Esophagus squamous epithelium (tissue), 5 donors: Measurements from ENCODE around the gene RANBP1. TPM values are rescaled to one million over a fixed set of nuclear protein-coding genes. Genes with fewer than 3 reads are reported as not detected.

Source experiments
- DNase-seq: peaks from one replicate; lab custom pipeline; 2025; lab: John Stamatoyannopoulos, UW
- H3K27ac ChIP-seq, 4 donors: fragments of 200-600 bp; sonication (generic); one replicate each; pipeline ENCODE4 v1.5.1; 2016 to 2019; ENCODE audit warnings: mild to moderate bottlenecking in 1 of 4
- H3K27me3 ChIP-seq, 4 donors: fragments of 200-600 bp; sonication (generic); 1 replicate in 3 of 4; 2 replicates in 1 of 4; pipeline versions ENCODE4 v1.5.1 to v1.6.0; 2017 to 2021; ENCODE audit warnings: antibody characterized with exemption in 1 of 4
- H3K36me3 ChIP-seq, 3 donors: fragments of 200-600 bp; sonication (generic); one replicate each; pipeline ENCODE4 v1.5.1; 2016 to 2019
- H3K4me1 ChIP-seq, 3 donors: fragments of 200-600 bp; sonication (generic); one replicate each; pipeline ENCODE4 v1.5.1; 2017 to 2019
- H3K4me3 ChIP-seq, 4 donors: fragments of 200-600 bp; sonication (generic); 1 replicate in 3 of 4; 2 replicates in 1 of 4; pipeline ENCODE4 v1.5.1; 2016 to 2019; ENCODE audit warnings: mild to moderate bottlenecking in 2 of 4, moderate library complexity in 1 of 4
- H3K9me3 ChIP-seq, 3 donors: fragments of 200-600 bp; sonication (generic); one replicate each; pipeline ENCODE4 v1.5.1; 2016 to 2019
- CTCF ChIP-seq, 6 experiments: fragments of 450-650 bp in 4 of 6; fragments of 200-600 bp in 2 of 6; sonication (generic) in 2 of 6; IDR thresholded peaks; one replicate each; pipeline ENCODE4 v1.5.1; 2016 to 2019; ENCODE audit warnings: antibody characterized with exemption in 6 of 6, mild to moderate bottlenecking in 4 of 6, moderate library complexity in 4 of 6
- POLR2A ChIP-seq, 4 donors: fragments of 450-650 bp; IDR thresholded peaks; one replicate each; pipeline ENCODE4 v1.6.1; 2017; ENCODE audit warnings: antibody characterized with exemption in 4 of 4, mild to moderate bottlenecking in 4 of 4, moderate library complexity in 3 of 4
- WGBS, 2 donors: methylation state at CpG; one replicate each; pipeline ENCODE4 v1.1.5; 2018; 5-methylcytosine and 5-hydroxymethylcytosine counted together
- intact Hi-C: fragments of 100-400 bp; cut with DNase I; formaldehyde crosslinking; loops from one replicate; pipeline ENCODE4 v1.15.0; 2022
- total RNA-seq, 4 donors: library from RNA; depleted of rRNA; stranded (reverse); fragments of >200 nt; gene quantifications; one replicate each; pipeline ENCODE4 v1.1.0, GENCODE V29; 2016
- donor health status: DM: yes; HTN: yes; CAD: no.

Gene RANBP1
- total RNA-seq, 4 donors from 2014 or later, result 178 to 358 (median 212) TPM

DNA sequence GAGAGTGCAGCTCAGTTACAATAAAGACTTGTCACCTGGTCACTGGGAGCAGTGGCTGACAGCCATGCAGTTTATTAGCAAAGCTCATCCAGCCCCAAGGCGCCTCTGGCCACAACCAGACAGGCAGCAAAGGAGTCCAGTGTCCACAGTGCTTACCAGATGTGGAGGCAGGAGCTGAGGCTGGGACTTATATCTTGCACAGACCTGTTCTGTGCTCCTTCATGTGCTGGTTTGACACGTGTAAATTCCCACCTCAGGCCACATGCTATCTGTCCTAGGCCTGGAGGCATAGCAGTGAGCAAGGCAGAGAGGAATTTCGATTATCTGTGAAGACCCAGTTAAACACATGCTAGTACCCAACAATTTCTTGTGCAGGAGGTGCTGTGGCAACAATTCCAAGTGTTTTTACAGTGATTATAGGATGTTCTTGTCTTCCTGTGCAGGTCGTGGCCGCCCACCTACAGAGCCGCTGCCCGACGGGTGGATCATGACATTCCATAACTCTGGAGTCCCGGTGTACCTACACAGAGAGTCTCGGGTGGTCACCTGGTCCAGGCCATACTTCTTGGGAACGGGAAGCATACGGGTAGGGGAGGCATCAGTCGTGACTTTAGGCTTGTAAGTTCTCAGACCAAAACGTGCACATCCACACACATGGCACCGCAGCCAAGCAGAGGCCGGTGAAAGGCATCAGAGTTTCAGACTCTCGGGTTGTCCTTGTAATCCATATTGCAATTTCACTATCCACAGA lies 26.5 kb upstream of the RANBP1 start:
- TF ChIP-seq CTCF (IDR thresholded peaks at IDR 0.05) (no peak), POLR2A (IDR thresholded peaks at IDR 0.05) (no peak)
- H3K9me3 ChIP-seq, result no peaks in the 10 kb centered on the region
- no peak for DNase-seq
- H3K36me3 ChIP-seq, result peaks cover 77 to 93% (median 78%) of the 10 kb centered on the region in 3 donors
- H3K4me1 ChIP-seq, result peaks cover 0 to 9% (median 7%) of the 10 kb centered on the region in 3 donors
- H3K4me3 ChIP-seq, result no peak overlapping the region
- H3K27ac ChIP-seq, result no peak overlapping the region
- intact Hi-C loops, result no loop called here
- no peaks in the 10 kb centered on the region for H3K27me3 ChIP-seq
- 86 to 89% methylated on average over 11 of the region's 17 CpGs for WGBS, 2 donors

GRCh38 chr22:20089977-20090729 lies 25.8 kb upstream of the RANBP1 start:
- TF ChIP-seq CTCF (IDR thresholded peaks at IDR 0.05), result no peak
- TF ChIP-seq POLR2A (IDR thresholded peaks at IDR 0.05), result no peak
- 83 to 86% methylated on average over 4 to 11 of the region's 11 CpGs for WGBS, 2 donors

DNA sequence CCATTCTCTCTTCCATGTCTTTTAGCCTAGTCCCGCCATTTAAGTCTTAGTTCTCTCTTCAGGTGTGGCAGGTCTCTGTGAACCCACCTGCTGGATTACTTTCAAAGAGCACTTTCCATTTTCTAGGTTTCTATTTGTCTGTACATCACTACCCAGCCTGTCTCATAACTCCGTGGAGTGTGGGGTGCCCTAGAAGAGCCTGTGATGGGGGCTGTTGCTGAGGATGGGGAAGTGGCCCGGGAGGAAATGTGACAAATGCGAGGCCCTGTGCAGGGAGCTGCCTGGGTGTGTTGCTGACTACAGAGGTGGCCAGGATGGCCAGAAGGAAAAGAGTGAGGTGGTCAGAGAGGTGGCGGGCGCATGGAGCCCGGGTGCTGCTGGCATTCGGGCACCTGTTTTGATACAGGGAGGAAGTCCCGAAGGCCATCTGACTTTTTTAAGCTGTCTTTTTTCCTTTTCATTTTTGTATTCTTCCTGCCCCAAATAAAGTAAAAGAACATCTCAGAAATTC lies 25.1 kb upstream of the RANBP1 start:
- Histone ChIP-seq H3K36me3 (peaks cover 85 to 100% (median 85%) of the 10 kb centered on the region in 3 donors), H3K27ac (no peak overlapping the region), H3K27me3 (no peaks in the 10 kb centered on the region), H3K4me3 (no peak overlapping the region), H3K9me3 (no peaks in the 10 kb centered on the region), H3K4me1 (no peaks in the 10 kb centered on the region)
- TF ChIP-seq CTCF (IDR thresholded peaks at IDR 0.05) (no peak), POLR2A (IDR thresholded peaks at IDR 0.05) (no peak)
- 92 to 94% methylated on average over 3 to 9 of the region's 9 CpGs for WGBS, 2 donors
- intact Hi-C loops, result no loop called here
- no peak for DNase-seq

More at GRCh38 chr22:20089977-20090729, 25.8 kb upstream of the RANBP1 start:
- no peak for DNase-seq
- intact Hi-C loops, result no loop called here
- H3K27me3 ChIP-seq, result no peaks in the 10 kb centered on the region
- no peaks in the 10 kb centered on the region for H3K9me3 ChIP-seq
- H3K27ac ChIP-seq, result no peak overlapping the region
- H3K36me3 ChIP-seq, result peaks cover 85 to 100% (median 86%) of the 10 kb centered on the region in 3 donors
- peaks cover 0 to 1% (median 0%) of the 10 kb centered on the region in 3 donors for H3K4me1 ChIP-seq
- H3K4me3 ChIP-seq, result no peak overlapping the region

- no peaks in the 10 kb centered on the region for H3K4me1 ChIP-seq
- WGBS, 2 donors, result 88 to 91% methylated on average over 14 to 16 of the region's 16 CpGs
- H3K9me3 ChIP-seq, result no peaks in the 10 kb centered on the region
- H3K27me3 ChIP-seq, result no peaks in the 10 kb centered on the region
- intact Hi-C loops, result no loop called here
- H3K4me3 ChIP-seq, result no peak overlapping the region
- H3K27ac ChIP-seq, result no peak overlapping the region
- peaks cover 76 to 100% (median 79%) of the 10 kb centered on the region in 3 donors for H3K36me3 ChIP-seq
- TF ChIP-seq POLR2A (IDR thresholded peaks at IDR 0.05), result no peak
- no peak for TF ChIP-seq CTCF (IDR thresholded peaks at IDR 0.05)
- DNase-seq, result no peak
Measured at GRCh38 chr22:20091690-20092476, 24.0 kb upstream of the RANBP1 start.
